T-cell (primary cell): ENCODE data around the gene XPO4. TPM values are rescaled to one million over a fixed set of nuclear protein-coding genes. Genes with fewer than 3 reads are reported as not detected.

Experiments used
- ATAC-seq, 4 experiments: fragments of 200-7000 bp in 3 of 4; fragments of 150-1000 bp in 1 of 4; cut with Tn5 transposase; replicated peaks in 1 of 4; 1 replicate in 3 of 4; 2 replicates in 1 of 4; pipeline ENCODE4 v1.10.0; 2021; ENCODE audit warnings: moderate library complexity in 3 of 4, mild to moderate bottlenecking in 2 of 4, moderate number of reproducible peaks in 1 of 4
- CTCF ChIA-PET, 2 donors: fragments of 300-600 bp; sonication (Branson Sonifier 250); formaldehyde crosslinking; loops; one replicate each; lab custom pipeline; 2022; ENCODE audit warnings: antibody characterized with exemption in 2 of 2; lab: Charles Lee
- POLR2A ChIA-PET, 2 donors: fragments of 300-600 bp; sonication (Branson Sonifier 250); formaldehyde crosslinking; loops; one replicate each; lab custom pipeline; 2022; ENCODE audit warnings: antibody characterized with exemption in 2 of 2; lab: Charles Lee
- DNase-seq, 35 experiments: peaks; one replicate each; pipeline versions ENCODE4 v3.0.0 to v3.0.0-alpha.2; 2013 to 2023
- H3K27ac ChIP-seq: one replicate; pipeline ENCODE4 v1.5.1; 2013; ENCODE audit warnings: low read length
- H3K27me3 ChIP-seq, 2 experiments: replicated peaks in 1 of 2; 1 replicate in 1 of 2; 2 replicates in 1 of 2; pipeline versions ENCODE4 v1.6.1 to v1.7.0; 2013; ENCODE audit warnings: low read length in 1 of 2, mixed read lengths in 1 of 2; ENCODE audit not compliant: control insufficient read depth in 2 of 2, insufficient read depth in 2 of 2; ENCODE audit errors: extremely low read depth in 1 of 2
- H3K36me3 ChIP-seq, 2 donors: 1 replicate in 1 of 2; 2 replicates in 1 of 2; pipeline versions ENCODE4 v1.6.1 to v1.7.0; 2013; ENCODE audit warnings: low read length in 1 of 2; ENCODE audit not compliant: control insufficient read depth in 2 of 2, insufficient read depth in 1 of 2; ENCODE audit errors: extremely low read depth in 1 of 2
- H3K4me1 ChIP-seq, 2 experiments: 1 replicate in 1 of 2; 2 replicates in 1 of 2; pipeline versions ENCODE4 v1.6.1 to v1.7.0; 2013; ENCODE audit warnings: low read length in 2 of 2, mixed read lengths in 1 of 2; ENCODE audit not compliant: insufficient read depth in 2 of 2, control insufficient read depth in 1 of 2; ENCODE audit errors: extremely low read depth in 1 of 2
- H3K4me3 ChIP-seq, 2 donors: 1 replicate in 1 of 2; 2 replicates in 1 of 2; pipeline versions ENCODE4 v1.5.1 to v1.7.0; 2013; ENCODE audit warnings: mild to moderate bottlenecking in 2 of 2, low read length in 1 of 2, moderate library complexity in 1 of 2; ENCODE audit not compliant: control insufficient read depth in 1 of 2; ENCODE audit errors: extremely low read depth in 1 of 2
- H3K9me3 ChIP-seq: 2 replicates; pipeline ENCODE4 v1.7.0; 2013
- H3K27ac Mint-ChIP-seq, 2 donors: one replicate each; pipeline ENCODE4 v1.8.0; 2020 to 2021; ENCODE audit warnings: mild to moderate bottlenecking in 2 of 2, mixed read lengths in 2 of 2
- H3K27me3 Mint-ChIP-seq, 2 donors: one replicate each; pipeline ENCODE4 v1.8.0; 2021 to 2022; ENCODE audit warnings: mixed read lengths in 2 of 2
- H3K36me3 Mint-ChIP-seq: one replicate; pipeline ENCODE4 v1.8.0; 2021; ENCODE audit warnings: mixed read lengths
- H3K4me1 Mint-ChIP-seq, 3 donors: one replicate each; pipeline ENCODE4 v1.8.0; 2020 to 2022; ENCODE audit warnings: mixed read lengths in 3 of 3, mild to moderate bottlenecking in 1 of 3
- H3K4me3 Mint-ChIP-seq, 3 donors: one replicate each; pipeline ENCODE4 v1.8.0; 2020 to 2022; ENCODE audit warnings: mild to moderate bottlenecking in 3 of 3, mixed read lengths in 3 of 3, moderate library complexity in 3 of 3
- H3K9me3 Mint-ChIP-seq, 3 donors: one replicate each; pipeline ENCODE4 v1.8.0; 2020 to 2022; ENCODE audit warnings: mixed read lengths in 3 of 3
- WGBS: methylation state at CpG from one replicate; pipeline ENCODE4 v1.1.5; 2013; ENCODE audit warnings: missing lambda C conversion rate; ENCODE audit not compliant: insufficient coverage; 5-methylcytosine and 5-hydroxymethylcytosine counted together
- total RNA-seq, 35 experiments: library from RNA in 6 of 35; stranded (reverse) in 6 of 35; fragments of 120-200 nt in 1 of 35; gene quantifications; one replicate each; pipeline versions ENCODE4 v1.2.1 to v1.2.4 and lab custom pipeline; 2013 to 2026

The XPO4 gene
- total RNA-seq, 5 donors from 2014 or later (not counting 1 experiment from before 2014, with no cell fraction given), result 20.7 to 22.5 (median 22.0) TPM

DNA sequence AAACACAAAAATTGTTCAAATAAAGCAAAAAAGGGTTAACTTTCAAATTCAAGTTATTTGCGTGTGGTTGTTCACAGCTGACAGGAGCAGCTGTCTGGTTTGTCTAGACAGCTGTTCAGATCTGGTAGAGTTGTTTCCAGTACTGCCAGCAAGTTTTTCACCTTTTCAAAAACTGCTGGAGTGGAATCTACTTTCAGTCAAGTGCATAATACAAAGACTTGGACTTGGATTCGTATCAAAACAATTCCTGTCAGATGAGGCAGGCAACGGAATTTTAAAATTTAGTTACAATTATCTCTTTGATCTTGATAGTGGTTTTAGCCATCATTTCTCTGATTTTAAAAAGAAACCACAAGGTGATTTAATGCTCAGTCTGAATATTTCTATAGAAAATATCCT, 77.1 kb downstream of the XPO4 start:
- POLR2A ChIA-PET, result interaction anchor here in 1 of 2 donors (0.6 kb wide), 1 partner anchor 374 kb away, joined by 12 read pairs; no protein-coding TSS in a partner anchor
- H3K27me3 Mint-ChIP-seq, result no peaks in the 10 kb centered on the region
- H3K4me1 ChIP-seq, result no peaks in the 10 kb centered on the region
- WGBS, result 71% methylated on average over 1 of the region's 3 CpGs
- peaks cover 8 to 17% (median 10%) of the 10 kb centered on the region in 3 donors for H3K4me1 Mint-ChIP-seq
- CTCF ChIA-PET, result interaction anchor here in 1 of 2 donors (0.6 to 5.3 kb wide), 2 partner anchors 332 to 607 kb away, joined by 4 to 73 read pairs; no protein-coding TSS in a partner anchor
- no peak overlapping the region for H3K27ac ChIP-seq
- H3K9me3 ChIP-seq, result no peaks in the 10 kb centered on the region
- H3K27ac Mint-ChIP-seq, result no peak overlapping the region
- ATAC-seq (no peak), DNase-seq (no peak)
- peaks cover 14% of the 10 kb centered on the region for H3K36me3 Mint-ChIP-seq
- no peaks in the 10 kb centered on the region for H3K27me3 ChIP-seq
- H3K4me3 Mint-ChIP-seq, result no peak overlapping the region
- H3K9me3 Mint-ChIP-seq, result no peaks in the 10 kb centered on the region
- peaks cover 0 to 7% of the 10 kb centered on the region in 2 donors for H3K36me3 ChIP-seq
- no peak overlapping the region for H3K4me3 ChIP-seq

DNA sequence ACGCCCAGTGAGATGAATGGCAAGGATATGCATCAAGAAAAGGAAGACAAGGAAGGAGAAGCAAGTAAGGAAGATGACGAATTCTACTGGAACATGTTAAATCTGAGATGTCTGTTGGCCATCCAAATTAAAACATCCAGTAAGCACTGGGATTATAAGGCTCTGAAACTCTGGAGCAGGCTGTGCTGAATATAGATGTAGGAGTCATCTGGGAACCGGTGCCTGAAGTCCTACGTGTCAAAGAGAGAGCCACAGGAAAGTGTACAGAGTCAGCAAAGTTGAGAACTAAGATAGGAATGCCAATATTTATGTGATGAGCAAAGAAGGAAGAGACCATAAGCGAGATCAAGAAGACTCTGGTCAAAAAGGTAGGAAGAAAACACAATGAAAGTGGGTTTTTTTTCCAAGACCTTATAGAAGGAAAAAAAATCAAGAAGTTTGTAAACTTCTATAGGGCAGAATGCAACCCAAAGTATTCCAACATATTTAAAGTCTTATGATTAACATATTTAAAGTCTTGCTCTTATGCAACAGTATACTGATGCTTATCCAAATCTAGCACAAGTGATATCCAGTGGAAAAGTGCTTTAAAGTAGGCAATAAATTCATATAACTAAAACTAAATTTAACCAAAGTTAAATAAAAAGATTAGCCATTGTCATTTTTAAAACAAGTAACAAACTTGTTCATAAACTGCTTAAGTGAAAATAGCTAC, 77.6 kb downstream of the XPO4 start:
- H3K4me1 Mint-ChIP-seq, result peaks cover 8 to 17% (median 10%) of the 10 kb centered on the region in 3 donors
- 89% methylated on average over 4 of the region's 5 CpGs for WGBS
- H3K27ac Mint-ChIP-seq, result no peak overlapping the region
- Histone ChIP-seq H3K4me3 (no peak overlapping the region), H3K4me1 (no peaks in the 10 kb centered on the region), H3K36me3 (peaks cover 0 to 10% of the 10 kb centered on the region in 2 donors), H3K27ac (no peak overlapping the region), H3K9me3 (no peaks in the 10 kb centered on the region), H3K27me3 (no peaks in the 10 kb centered on the region)
- H3K9me3 Mint-ChIP-seq, result no peaks in the 10 kb centered on the region
- DNase-seq, result no peak
- H3K27me3 Mint-ChIP-seq, result no peaks in the 10 kb centered on the region
- ChIA-PET POLR2A (interaction anchor here in 1 of 2 donors (0.6 kb wide), 1 partner anchor 373 kb away, joined by 12 read pairs; no protein-coding TSS in a partner anchor), CTCF (interaction anchor here in 1 of 2 donors (0.6 to 5.3 kb wide), 2 partner anchors 331 to 607 kb away, joined by 4 to 73 read pairs; no protein-coding TSS in a partner anchor)
- ATAC-seq, result no peak
- H3K4me3 Mint-ChIP-seq, result no peak overlapping the region
- H3K36me3 Mint-ChIP-seq, result peaks cover 18% of the 10 kb centered on the region

DNA sequence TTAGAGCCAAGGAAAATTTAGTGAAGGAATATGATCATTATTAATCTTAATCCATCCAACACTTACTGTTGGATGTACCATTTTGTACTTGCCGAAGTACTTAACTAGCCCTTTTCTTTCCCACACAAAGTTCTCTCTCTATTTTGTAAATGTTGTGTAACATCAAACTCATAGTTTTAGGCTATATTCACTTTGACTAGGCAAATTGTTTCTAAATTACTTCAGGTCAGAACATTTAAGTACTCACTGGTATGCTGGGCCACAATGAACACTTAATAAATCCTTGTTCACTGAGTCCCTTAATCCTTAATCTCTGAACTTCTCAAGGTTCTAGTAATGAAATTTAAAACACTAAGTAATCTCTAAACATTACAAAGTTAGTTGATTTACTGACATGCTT, 79.5 kb downstream of the XPO4 start:
- Mint-ChIP-seq H3K27ac (no peak overlapping the region), H3K9me3 (no peaks in the 10 kb centered on the region), H3K4me1 (peaks cover 2 to 7% (median 3%) of the 10 kb centered on the region in 3 donors), H3K4me3 (no peak overlapping the region), H3K27me3 (no peaks in the 10 kb centered on the region), H3K36me3 (peaks cover 25% of the 10 kb centered on the region)
- Histone ChIP-seq H3K27ac (no peak overlapping the region), H3K4me3 (no peak overlapping the region), H3K4me1 (no peaks in the 10 kb centered on the region), H3K9me3 (no peaks in the 10 kb centered on the region), H3K36me3 (peaks cover 5 to 16% of the 10 kb centered on the region in 2 donors), H3K27me3 (no peaks in the 10 kb centered on the region)
- no CpG with 5 or more reads among the region's 1 CpG for WGBS
- DNase-seq (no peak), ATAC-seq (no peak)
- POLR2A ChIA-PET, result no interaction called here
- CTCF ChIA-PET, result interaction anchor here in 1 of 2 donors (0.8 kb wide), 1 partner anchor 331 kb away, joined by 3 read pairs; no protein-coding TSS in a partner anchor

DNA sequence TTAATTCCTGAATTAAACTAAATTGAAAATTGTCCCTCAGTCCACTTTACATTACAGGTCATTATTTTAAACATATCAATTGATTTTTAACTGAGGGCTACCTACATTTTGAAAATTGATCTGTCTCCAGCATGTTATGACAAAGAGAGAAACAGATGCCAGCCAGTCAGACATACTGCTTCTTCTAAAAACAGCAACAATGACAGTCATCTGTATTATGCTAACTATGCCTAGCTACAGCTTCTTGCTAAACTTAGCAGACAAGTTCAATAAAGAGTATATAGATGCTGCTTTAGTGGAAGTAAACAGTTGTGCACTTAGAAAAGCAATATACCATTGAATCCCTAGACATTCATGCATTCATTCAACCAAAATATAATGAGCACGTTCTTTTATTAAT, 80.1 kb downstream of the XPO4 start:
- Histone ChIP-seq H3K4me1 (no peaks in the 10 kb centered on the region), H3K36me3 (peaks cover 5 to 18% of the 10 kb centered on the region in 2 donors), H3K27ac (no peak overlapping the region), H3K4me3 (no peak overlapping the region), H3K9me3 (no peaks in the 10 kb centered on the region), H3K27me3 (no peaks in the 10 kb centered on the region)
- Mint-ChIP-seq H3K9me3 (no peaks in the 10 kb centered on the region), H3K36me3 (peaks cover 28% of the 10 kb centered on the region), H3K27me3 (no peaks in the 10 kb centered on the region), H3K4me1 (peaks cover 2 to 5% (median 3%) of the 10 kb centered on the region in 3 donors), H3K4me3 (no peak overlapping the region), H3K27ac (no peak overlapping the region)
- DNase-seq (no peak), ATAC-seq (no peak)
- ChIA-PET POLR2A (interaction anchor here (0.6 to 0.7 kb wide), 3 partner anchors 33 to 363 kb away, joined by 3 to 4 read pairs (median 3); no protein-coding TSS in a partner anchor), CTCF (interaction anchor here in 1 of 2 donors (0.8 kb wide), 1 partner anchor 330 kb away, joined by 3 read pairs; no protein-coding TSS in a partner anchor)
- WGBS, result no CpG with 5 or more reads among the region's 1 CpG

DNA sequence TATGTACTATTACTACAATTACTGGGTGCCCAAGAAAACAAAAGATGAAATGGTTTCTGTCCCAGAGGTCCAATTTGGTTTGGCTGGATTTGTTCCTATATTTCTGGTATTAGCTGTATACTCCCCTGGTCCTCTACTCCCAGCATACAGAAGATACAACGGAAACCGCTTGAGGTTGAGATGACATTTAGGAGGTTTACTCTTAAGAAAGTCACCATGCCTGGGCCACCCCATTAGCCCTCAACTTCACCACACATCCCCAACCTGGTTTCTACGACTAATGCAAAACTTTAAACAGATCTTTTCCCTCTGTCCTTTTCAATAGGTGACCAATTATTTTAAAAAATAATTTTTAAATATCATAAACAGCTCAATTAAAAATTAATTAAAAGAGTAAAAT, 82.8 kb downstream of the XPO4 start:
- no peaks in the 10 kb centered on the region for H3K9me3 Mint-ChIP-seq
- Histone ChIP-seq H3K27me3 (no peaks in the 10 kb centered on the region), H3K9me3 (no peaks in the 10 kb centered on the region), H3K27ac (no peak overlapping the region), H3K4me3 (no peak overlapping the region), H3K4me1 (no peaks in the 10 kb centered on the region), H3K36me3 (peaks cover 5 to 12% of the 10 kb centered on the region in 2 donors)
- ATAC-seq, result no peak
- peaks cover 4 to 6% (median 5%) of the 10 kb centered on the region in 3 donors for H3K4me1 Mint-ChIP-seq
- DNase-seq, result no peak
- ChIA-PET POLR2A (no interaction called here), CTCF (no interaction called here)
- no peak overlapping the region for H3K4me3 Mint-ChIP-seq
- WGBS, result no CpG with 5 or more reads among the region's 3 CpGs
- peaks cover 28% of the 10 kb centered on the region for H3K36me3 Mint-ChIP-seq
- no peak overlapping the region for H3K27ac Mint-ChIP-seq
- H3K27me3 Mint-ChIP-seq, result no peaks in the 10 kb centered on the region

DNA sequence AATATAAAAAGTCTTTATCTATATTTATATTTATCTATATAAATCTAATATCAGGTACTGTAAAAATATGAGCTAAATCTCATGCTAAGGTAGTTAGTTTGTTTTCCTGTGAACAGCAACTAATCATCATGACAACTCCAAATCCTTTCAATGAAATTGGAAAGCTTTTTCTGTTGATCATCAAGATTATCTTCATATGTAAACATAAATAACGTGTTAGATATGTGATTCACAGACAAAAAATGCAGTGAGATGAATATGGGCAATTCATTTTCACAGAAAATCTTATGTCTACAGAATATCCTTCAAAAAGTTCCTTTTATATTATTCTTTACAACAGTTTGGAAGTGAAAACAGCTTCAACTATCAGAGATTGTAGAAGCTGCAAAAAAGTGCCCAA, 87.1 kb downstream of the XPO4 start:
- no CpG with 5 or more reads among the region's 1 CpG for WGBS
- Mint-ChIP-seq H3K27me3 (no peaks in the 10 kb centered on the region), H3K4me3 (no peak overlapping the region), H3K36me3 (peaks cover 33% of the 10 kb centered on the region), H3K27ac (no peak overlapping the region), H3K9me3 (no peaks in the 10 kb centered on the region), H3K4me1 (peaks cover 2 to 6% (median 4%) of the 10 kb centered on the region in 3 donors)
- H3K4me3 ChIP-seq, result no peak overlapping the region
- peaks cover 5 to 22% of the 10 kb centered on the region in 2 donors for H3K36me3 ChIP-seq
- DNase-seq (no peak), ATAC-seq (no peak)
- no peaks in the 10 kb centered on the region for H3K9me3 ChIP-seq
- ChIA-PET POLR2A (no interaction called here), CTCF (interaction anchor here (0.7 kb wide), 2 partner anchors 618 to 1076 kb away, joined by 3 read pairs; no protein-coding TSS in a partner anchor)
- no peaks in the 10 kb centered on the region for H3K27me3 ChIP-seq
- H3K27ac ChIP-seq, result no peak overlapping the region
- H3K4me1 ChIP-seq, result no peaks in the 10 kb centered on the region
